ENCODE results near the gene EEFSEC.

GRCh38 chr3:128453501-128454309 lies 300.4 kb downstream of the EEFSEC start:
- TF ChIP-seq CTCF (IDR thresholded peaks at IDR 0.05) (no peak), EP300 (IDR thresholded peaks at IDR 0.05) (no peak)
